Activated naive CD4-positive, alpha-beta T cell treated with anti-CD3 and anti-CD28 coated beads, Interleukin-2, amount 50 U/mL, for 72 hours (primary cell): ENCODE data around the gene ISOC2. TPM values are rescaled to one million over a fixed set of nuclear protein-coding genes. Genes with fewer than 3 reads are reported as not detected.

Experiments
- ATAC-seq, 2 donors: fragments of 150-1000 bp; cut with Tn5 transposase; 2 replicates each; pipeline ENCODE4 v1.10.0; 2021; ENCODE audit warnings: mild to moderate bottlenecking in 2 of 2, moderate library complexity in 2 of 2
- DNase-seq, 2 donors: peaks; one replicate each; pipeline ENCODE4 v3.0.0; 2021 to 2022; ENCODE audit warnings: low spot score in 2 of 2
- H3K27ac Mint-ChIP-seq, 2 donors: one replicate each; pipeline ENCODE4 v1.8.0; 2022; ENCODE audit warnings: mild to moderate bottlenecking in 2 of 2, mixed read lengths in 2 of 2
- H3K36me3 Mint-ChIP-seq, 2 donors: one replicate each; pipeline ENCODE4 v1.8.0; 2022; ENCODE audit warnings: mixed read lengths in 2 of 2
- H3K9me3 Mint-ChIP-seq, 2 donors: one replicate each; pipeline ENCODE4 v1.8.0; 2022; ENCODE audit warnings: mixed read lengths in 2 of 2
- total RNA-seq, 2 donors: library from RNA; stranded (reverse); gene quantifications; one replicate each; pipeline ENCODE4 v1.2.3, GENCODE V29; 2022

Gene ISOC2
- total RNA-seq, 2 donors from 2014 or later: 22.1 to 41.5 TPM

GRCh38 chr19:55467236-55468053, 6.0 kb upstream of the ISOC2 start:
- H3K9me3 Mint-ChIP-seq: no peaks in the 10 kb centered on the region
- ATAC-seq: peak; percentile 96 to 99
- H3K27ac Mint-ChIP-seq: no peak overlapping the region
- H3K36me3 Mint-ChIP-seq: no peaks in the 10 kb centered on the region
- peak in 1 of 2 donors; percentile 88 for DNase-seq

GRCh38 chr19:55466241-55466614, 4.8 kb upstream of the ISOC2 start:
- DNase-seq (no peak), ATAC-seq (no peak)
- no peaks in the 10 kb centered on the region for H3K9me3 Mint-ChIP-seq
- H3K27ac Mint-ChIP-seq: no peak overlapping the region
- no peaks in the 10 kb centered on the region for H3K36me3 Mint-ChIP-seq

DNA sequence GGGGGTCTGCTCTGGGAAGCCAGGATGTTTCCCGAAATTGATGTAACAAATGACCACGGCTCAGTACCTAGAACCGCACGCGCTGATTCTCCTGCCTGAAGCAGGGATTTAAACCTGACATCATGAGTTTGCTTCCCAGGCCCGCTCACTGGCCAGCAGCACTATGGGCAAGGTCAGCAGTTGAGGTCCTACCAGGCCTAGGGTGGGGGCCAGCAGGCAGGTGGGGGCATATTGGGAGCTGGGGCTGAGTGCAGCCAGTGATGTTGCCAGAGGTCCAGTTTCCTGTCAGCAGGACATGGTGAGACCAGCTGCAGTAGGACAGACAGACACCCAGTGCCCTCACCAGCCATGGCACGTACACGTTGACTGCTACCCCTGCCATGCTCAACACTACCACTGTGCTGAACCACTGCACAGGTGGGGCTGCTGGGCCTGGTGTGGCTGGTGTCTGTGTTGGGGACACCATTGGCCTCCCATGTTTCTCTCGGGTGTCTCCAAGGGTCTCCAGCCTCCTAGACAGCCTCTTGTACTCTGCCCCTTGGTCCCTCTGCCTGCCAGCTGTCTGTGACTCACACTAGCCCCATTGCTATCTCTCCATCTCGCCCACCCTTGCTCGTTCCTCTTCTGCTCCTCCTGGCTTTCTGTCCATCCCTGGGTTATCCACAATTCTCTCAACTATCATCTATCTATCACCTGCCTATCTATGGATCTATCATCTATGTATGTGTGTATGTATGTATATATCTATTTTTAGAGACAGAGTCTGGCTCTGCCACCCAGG, 4.2 kb upstream of the ISOC2 start:
- ATAC-seq: no peak
- no peak overlapping the region for H3K27ac Mint-ChIP-seq
- no peak for DNase-seq
- no peaks in the 10 kb centered on the region for H3K36me3 Mint-ChIP-seq
- no peaks in the 10 kb centered on the region for H3K9me3 Mint-ChIP-seq

DNA sequence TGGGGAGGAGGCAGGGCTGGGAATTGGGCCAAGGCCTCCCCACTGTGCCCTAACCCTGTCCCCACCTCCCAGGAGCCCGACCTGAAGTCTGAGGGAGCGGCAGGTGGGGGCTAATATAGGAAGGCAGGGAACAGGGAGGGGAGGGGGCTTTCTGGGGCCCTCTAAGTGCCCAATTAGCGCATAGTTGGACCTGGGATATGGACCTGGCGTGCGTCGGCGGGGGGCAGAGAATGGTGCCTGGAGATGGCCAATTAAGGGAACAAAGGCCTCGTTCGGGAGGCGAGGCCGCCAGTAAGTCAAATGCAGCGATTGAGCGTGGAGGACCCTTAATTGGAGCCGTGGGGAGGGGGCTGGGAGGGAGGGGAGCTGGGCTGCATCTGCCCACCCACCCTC, 3.2 kb upstream of the ISOC2 start, which contains the start of gene C19orf85:
C19orf85 (minus strand) TSS at position 90 of the 393 bp plus-strand sequence. CDS start 197 bp downstream, outside the sequence.
- no peak for DNase-seq
- no peak for ATAC-seq
- Mint-ChIP-seq H3K36me3 (no peaks in the 10 kb centered on the region), H3K27ac (no peak within 1 kb of the TSS), H3K9me3 (no peaks in the 10 kb centered on the region)

GRCh38 chr19:55464039-55464661, 2.7 kb upstream of the ISOC2 start:
- no peaks in the 10 kb centered on the region for H3K36me3 Mint-ChIP-seq
- DNase-seq (no peak), ATAC-seq (no peak)
- H3K27ac Mint-ChIP-seq: no peak overlapping the region
- H3K9me3 Mint-ChIP-seq: no peaks in the 10 kb centered on the region

DNA sequence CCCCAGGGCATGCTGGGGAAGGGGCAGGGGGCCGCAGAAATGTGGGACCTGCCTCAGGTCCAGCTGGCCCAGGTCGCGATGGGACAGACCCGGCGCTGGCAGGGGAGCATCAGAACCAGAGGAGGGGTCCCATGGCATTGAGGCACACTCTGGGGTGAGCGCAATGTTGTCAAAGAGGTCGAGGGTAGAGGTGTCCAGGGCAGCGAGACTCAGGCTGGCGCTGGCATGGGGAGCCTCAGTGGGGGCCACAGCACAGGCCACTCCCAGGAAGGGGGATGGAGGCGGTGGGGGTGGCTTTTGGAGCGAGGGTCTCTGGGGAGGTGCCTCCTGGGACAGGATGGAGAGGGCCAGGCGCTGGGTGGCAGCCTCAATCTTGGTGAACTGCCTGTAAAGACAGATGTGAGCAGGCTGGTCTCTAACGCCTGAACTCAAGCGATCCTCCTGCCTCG, 2.2 kb upstream of the ISOC2 start:
- H3K36me3 Mint-ChIP-seq: no peaks in the 10 kb centered on the region
- no peaks in the 10 kb centered on the region for H3K9me3 Mint-ChIP-seq
- H3K27ac Mint-ChIP-seq: no peak overlapping the region
- no peak for ATAC-seq
- no peak for DNase-seq

- DNase-seq (no peak), ATAC-seq (no peak)
- H3K36me3 Mint-ChIP-seq: no peaks in the 10 kb centered on the region
- H3K27ac Mint-ChIP-seq: peak overlapping the region in 1 of 2 donors; percentile 91
- no peaks in the 10 kb centered on the region for H3K9me3 Mint-ChIP-seq
These were observed 1.3 kb upstream of the ISOC2 start for GRCh38 chr19:55462722-55463121.

DNA sequence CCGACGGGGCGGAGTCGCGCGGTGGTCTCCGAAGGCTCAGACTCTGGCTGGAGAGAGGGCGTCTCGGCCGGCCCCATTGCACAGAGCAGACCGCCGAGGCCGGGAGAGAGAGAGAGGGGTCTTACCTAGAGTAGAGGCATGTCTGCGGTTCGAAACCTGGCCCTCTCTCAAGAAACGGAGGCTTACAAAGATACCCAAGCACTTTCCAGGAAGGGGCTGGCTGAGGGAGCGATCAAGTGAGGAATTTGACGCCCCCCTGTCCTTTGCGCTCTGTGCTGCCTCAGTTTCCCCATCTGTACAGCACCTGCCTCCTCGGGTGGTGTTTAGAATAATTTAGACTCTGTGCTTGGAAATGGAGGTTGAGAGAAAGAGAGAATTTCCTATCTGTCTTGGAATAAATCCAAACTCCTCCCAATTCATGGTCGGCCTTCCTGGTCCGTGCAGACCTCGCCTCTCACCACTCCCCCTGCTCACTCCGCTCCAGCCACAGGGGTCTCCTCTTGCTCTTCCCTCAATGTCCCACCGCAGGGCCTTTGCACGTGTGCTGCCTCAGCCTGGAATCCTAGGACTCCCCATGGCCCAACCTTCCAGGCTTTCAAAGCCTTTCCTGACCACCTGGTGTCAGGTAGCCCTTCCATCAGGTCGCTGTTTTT, 658 bp upstream of the ISOC2 start:
- no peak for DNase-seq
- Mint-ChIP-seq H3K36me3 (no peaks in the 10 kb centered on the region), H3K27ac (peak overlapping the region in 1 of 2 donors; percentile 91), H3K9me3 (no peaks in the 10 kb centered on the region)
- no peak for ATAC-seq

GRCh38 chr19:55460670-55461258, 678 bp downstream of the ISOC2 start:
- Mint-ChIP-seq H3K27ac (peak overlapping the region; percentile 77 to 91), H3K9me3 (no peaks in the 10 kb centered on the region), H3K36me3 (no peaks in the 10 kb centered on the region)
- ATAC-seq: peak in 1 of 2 donors; percentile 5
- DNase-seq: no peak

DNA sequence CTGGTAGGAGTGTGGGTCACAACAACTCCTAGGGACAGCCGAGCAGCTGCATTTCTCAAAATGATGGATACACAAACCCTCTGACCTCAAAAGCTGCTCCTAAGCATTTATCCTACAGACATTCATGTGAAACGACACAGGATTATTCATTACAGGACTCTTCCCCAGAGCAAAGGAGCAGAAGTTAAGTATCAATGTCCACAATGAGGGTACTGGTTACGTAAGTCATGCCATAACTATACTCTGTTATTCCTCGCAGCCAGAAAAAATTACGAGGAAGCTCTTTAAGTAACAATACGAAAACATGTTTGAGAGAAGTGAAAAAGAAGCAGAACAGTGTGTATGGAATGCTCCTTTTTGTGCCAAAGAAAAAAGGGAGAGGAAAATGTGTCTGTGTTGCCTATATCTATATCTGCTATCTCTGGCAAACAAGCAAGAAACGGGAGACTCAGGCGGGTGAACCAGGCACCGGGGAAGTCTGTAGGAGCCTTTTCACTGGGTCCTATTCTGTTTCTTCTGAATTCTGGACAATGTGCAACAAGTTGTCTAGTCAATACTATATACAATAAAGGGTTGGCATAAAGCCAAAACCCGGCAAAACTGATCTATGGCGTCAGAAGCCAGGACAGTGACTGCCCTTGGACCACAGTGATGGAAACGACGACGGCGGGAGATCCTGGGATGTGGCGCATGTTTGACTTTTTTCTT, 1.3 kb downstream of the ISOC2 start:
- Mint-ChIP-seq H3K27ac (peak overlapping the region in 1 of 2 donors; percentile 91), H3K36me3 (no peaks in the 10 kb centered on the region), H3K9me3 (no peaks in the 10 kb centered on the region)
- DNase-seq (no peak), ATAC-seq (no peak)

GRCh38 chr19:55459551-55459949, 1.9 kb downstream of the ISOC2 start:
- no peaks in the 10 kb centered on the region for H3K9me3 Mint-ChIP-seq
- no peak overlapping the region for H3K27ac Mint-ChIP-seq
- ATAC-seq (no peak), DNase-seq (no peak)
- no peaks in the 10 kb centered on the region for H3K36me3 Mint-ChIP-seq

DNA sequence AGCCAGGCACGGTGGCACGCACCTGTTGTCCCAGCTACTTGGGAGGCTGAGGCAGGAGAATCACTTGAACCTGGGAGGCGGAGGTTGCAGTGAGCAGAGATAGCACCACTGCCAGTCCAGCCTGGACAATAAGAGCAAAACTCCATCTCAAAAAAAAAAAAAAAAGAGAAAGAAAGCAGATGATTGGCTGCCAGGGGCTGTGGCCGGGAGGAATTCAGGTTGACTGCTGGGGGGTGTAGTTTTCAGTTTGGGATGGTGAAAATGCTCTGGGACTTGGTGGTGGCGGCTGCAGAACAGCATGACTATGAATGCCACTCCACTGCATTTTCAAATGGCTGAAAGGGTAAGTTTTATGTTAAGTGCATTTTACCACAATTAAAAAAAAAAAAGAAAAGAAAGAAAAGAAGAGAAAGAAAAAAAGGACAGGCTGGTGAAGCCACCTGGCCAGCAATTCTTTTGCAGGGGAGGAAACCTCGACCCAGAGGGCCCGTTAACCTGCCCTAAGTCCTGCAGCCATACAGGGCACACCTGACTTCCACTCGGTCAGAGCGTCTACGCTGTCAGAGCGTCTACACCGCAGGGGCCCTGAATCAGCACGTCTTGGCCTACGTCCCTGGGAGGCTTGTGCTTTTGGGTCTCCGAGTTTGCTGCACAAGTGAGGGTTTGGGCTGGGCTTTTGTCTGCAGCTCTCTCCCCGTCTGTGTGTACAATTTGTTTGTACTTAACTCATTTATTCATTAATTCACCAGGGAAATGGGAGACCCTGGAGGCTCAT, 3.6 kb downstream of the ISOC2 start:
- no peak for ATAC-seq
- no peaks in the 10 kb centered on the region for H3K9me3 Mint-ChIP-seq

DNA sequence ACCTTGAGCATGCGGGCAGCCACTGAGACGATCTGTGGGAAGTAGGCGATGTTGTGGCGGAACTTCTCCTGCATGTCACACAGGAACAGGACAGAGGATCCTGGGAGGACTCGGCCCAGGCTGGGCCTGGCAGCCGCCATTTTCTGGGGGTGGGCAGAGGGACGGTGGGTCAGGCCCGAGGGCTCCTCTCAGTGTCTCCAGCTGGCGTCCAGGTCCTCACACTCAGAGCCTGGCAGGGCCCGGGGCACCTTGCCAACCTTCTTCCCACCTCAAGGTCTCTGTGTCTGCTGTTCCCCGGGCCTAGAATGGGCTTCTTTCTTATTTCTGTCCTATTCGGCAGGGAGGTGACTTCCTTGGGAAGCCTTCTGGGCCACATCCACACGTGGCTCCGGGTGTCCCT, 5.1 kb downstream of the ISOC2 start:
- H3K36me3 Mint-ChIP-seq: peaks cover 0 to 5% of the 10 kb centered on the region in 2 donors
- no peak overlapping the region for H3K27ac Mint-ChIP-seq
- DNase-seq: no peak
- ATAC-seq: no peak
- no peaks in the 10 kb centered on the region for H3K9me3 Mint-ChIP-seq

More for the DNA sequence above, 3.6 kb downstream of the ISOC2 start:
- DNase-seq: no peak
- Mint-ChIP-seq H3K27ac (peak overlapping the region in 1 of 2 donors; percentile 10), H3K36me3 (peaks cover 0 to 5% of the 10 kb centered on the region in 2 donors)

GRCh38 chr19:55455576-55456235, 5.7 kb downstream of the ISOC2 start:
- DNase-seq (no peak), ATAC-seq (no peak)
- H3K9me3 Mint-ChIP-seq: no peaks in the 10 kb centered on the region
- peaks cover 0 to 5% of the 10 kb centered on the region in 2 donors for H3K36me3 Mint-ChIP-seq
- H3K27ac Mint-ChIP-seq: no peak overlapping the region
